Stomach (tissue), 9 donors: ENCODE measurements around the gene HAAO. TPM values are rescaled to one million over a fixed set of nuclear protein-coding genes. Genes with fewer than 3 reads are reported as not detected.

Source experiments
- DNase-seq, 2 donors: peaks; one replicate each; pipeline versions ENCODE4 v3.0.0 to v3.0.0-alpha.2; 2013 to 2019
- H3K27ac ChIP-seq, 5 donors: fragments of 200-600 bp in 4 of 5; sonication (generic) in 4 of 5; one replicate each; pipeline ENCODE4 v1.5.1; 2013 to 2019; ENCODE audit warnings: mild to moderate bottlenecking in 1 of 5, moderate library complexity in 1 of 5
- H3K27me3 ChIP-seq, 3 donors: fragments of 200-600 bp; sonication (generic); one replicate each; pipeline ENCODE4 v1.5.1; 2017 to 2019; ENCODE audit warnings: mixed run types in 1 of 3
- H3K36me3 ChIP-seq, 4 donors: fragments of 200-600 bp; sonication (generic); 1 replicate in 3 of 4; 2 replicates in 1 of 4; pipeline ENCODE4 v1.5.1; 2016 to 2019
- H3K4me1 ChIP-seq, 4 donors: fragments of 200-600 bp; sonication (generic); one replicate each; pipeline ENCODE4 v1.5.1; 2016 to 2019
- H3K4me3 ChIP-seq, 4 donors: fragments of 200-600 bp; sonication (generic) in 3 of 4; one replicate each; pipeline ENCODE4 v1.5.1; 2016 to 2019; ENCODE audit warnings: mild to moderate bottlenecking in 1 of 4
- H3K9me3 ChIP-seq, 4 donors: fragments of 200-600 bp; sonication (generic); one replicate each; pipeline ENCODE4 v1.5.1; 2016 to 2019
- CTCF ChIP-seq, 7 experiments: fragments of 450-650 bp in 4 of 7; fragments of 200-600 bp in 3 of 7; sonication (generic) in 3 of 7; IDR thresholded peaks; one replicate each; pipeline ENCODE4 v1.5.1; 2016 to 2019; ENCODE audit warnings: antibody characterized with exemption in 7 of 7, control low read depth in 2 of 7, mild to moderate bottlenecking in 1 of 7
- EP300 ChIP-seq: sonication (generic); formaldehyde crosslinking; IDR thresholded peaks from one replicate; pipeline ENCODE4 v1.6.1; 2017; ENCODE audit warnings: antibody characterized with exemption
- POLR2A ChIP-seq, 4 donors: fragments of 450-650 bp; IDR thresholded peaks; one replicate each; pipeline ENCODE4 v1.6.1; 2016; ENCODE audit warnings: antibody characterized with exemption in 4 of 4, control low read depth in 2 of 4, mild to moderate bottlenecking in 1 of 4, moderate library complexity in 1 of 4
- POLR2AphosphoS5 ChIP-seq, 3 donors: sonication (generic); formaldehyde crosslinking; IDR thresholded peaks; one replicate each; pipeline ENCODE4 v1.6.1; 2016; ENCODE audit warnings: antibody characterized with exemption in 3 of 3
- WGBS, 5 donors: extraction: QIAGEN DNeasy Blood & Tissue Kit in 3 of 5; methylation state at CpG; one replicate each; pipeline versions ENCODE4 v1.1.5 to v1.1.7; 2013 to 2018; 5-methylcytosine and 5-hydroxymethylcytosine counted together
- intact Hi-C: fragments of 100-400 bp; cut with DNase I; formaldehyde crosslinking; loops from one replicate; pipeline ENCODE4 v1.15.1; 2023; ENCODE audit warnings: low total_unique reads
- polyA plus RNA-seq, 3 donors: library from polyadenylated mRNA; stranded (reverse); fragments of 200-250 nt; gene quantifications; one replicate each; pipeline ENCODE4 v1.2.3, GENCODE V29; 2013
- total RNA-seq, 5 donors: library from RNA; depleted of rRNA; stranded (reverse); fragments of >200 nt; gene quantifications; one replicate each; pipeline versions ENCODE4 v1.1.0 to v1.2.3, GENCODE V29; 2014 to 2016
- donor health status: healthy with polysubstance abuse.
- donor health status: Bipolar disorder and iron deficiency.
- donor health status: healthy.

HAAO gene
- total and polyA plus RNA-seq, 8 donors, result 0.89 to 23.5 (median 12.7) TPM; not detected in 2

- no peaks in the 10 kb centered on the region for H3K9me3 ChIP-seq
- H3K27ac ChIP-seq, result no peak overlapping the region
- H3K36me3 ChIP-seq, result no peaks in the 10 kb centered on the region
- H3K4me1 ChIP-seq, result peaks cover 0 to 26% (median 12%) of the 10 kb centered on the region in 4 donors
- H3K27me3 ChIP-seq, result no peaks in the 10 kb centered on the region
- TF ChIP-seq CTCF (IDR thresholded peaks at IDR 0.05), result no peak
- TF ChIP-seq POLR2A (IDR thresholded peaks at IDR 0.05), result no peak
- no peak for TF ChIP-seq POLR2AphosphoS5 (IDR thresholded peaks at IDR 0.05)
- WGBS, 5 donors, result 63 to 89% (median 80%) methylated on average over 4 of the region's 4 CpGs
- H3K4me3 ChIP-seq, result no peak overlapping the region
- intact Hi-C loops, result no loop called here
- DNase-seq, result no peak
Measured at GRCh38 chr2:42799881-42800280, 7.5 kb upstream of the HAAO start.

- TF ChIP-seq POLR2A (IDR thresholded peaks at IDR 0.05) (no peak), CTCF (IDR thresholded peaks at IDR 0.05) (no peak), EP300 (no peak), POLR2AphosphoS5 (IDR thresholded peaks at IDR 0.05) (no peak)
- Histone ChIP-seq H3K4me1 (peaks cover 3 to 49% (median 29%) of the 10 kb centered on the region in 4 donors), H3K9me3 (no peaks in the 10 kb centered on the region), H3K27ac (no peak overlapping the region), H3K27me3 (peaks cover 0 to 12% (median 11%) of the 10 kb centered on the region in 3 donors), H3K4me3 (no peak overlapping the region), H3K36me3 (no peaks in the 10 kb centered on the region)
- intact Hi-C loops, result no loop called here
- 76 to 90% (median 80%) methylated on average over 6 of the region's 6 CpGs for WGBS, 5 donors
- DNase-seq, result no peak
Measured at GRCh38 chr2:42797281-42797680, 4.9 kb upstream of the HAAO start.

GRCh38 chr2:42796427-42797248 lies 4.3 kb upstream of the HAAO start:
- Histone ChIP-seq H3K9me3 (no peaks in the 10 kb centered on the region), H3K4me1 (peaks cover 10 to 51% (median 35%) of the 10 kb centered on the region in 4 donors), H3K27me3 (peaks cover 0 to 14% (median 13%) of the 10 kb centered on the region in 3 donors), H3K36me3 (no peaks in the 10 kb centered on the region), H3K27ac (peak overlapping the region in 3 of 5 donors; percentile 21 to 60 (median 33)), H3K4me3 (no peak overlapping the region)
- intact Hi-C loops, result no loop called here
- TF ChIP-seq POLR2A (IDR thresholded peaks at IDR 0.05), result no peak
- TF ChIP-seq EP300, result no peak
- no peak for DNase-seq
- WGBS, 5 donors, result 46 to 62% (median 52%) methylated on average over 7 of the region's 7 CpGs

- no peaks in the 10 kb centered on the region for H3K9me3 ChIP-seq
- H3K4me1 ChIP-seq, result peaks cover 10 to 51% (median 36%) of the 10 kb centered on the region in 4 donors
- peaks cover 0 to 14% (median 13%) of the 10 kb centered on the region in 3 donors for H3K27me3 ChIP-seq
- H3K36me3 ChIP-seq, result no peaks in the 10 kb centered on the region
- intact Hi-C loops, result no loop called here
- peak overlapping the region in 4 of 5 donors; percentile 6 to 60 (median 27) for H3K27ac ChIP-seq
- no peak for TF ChIP-seq POLR2A (IDR thresholded peaks at IDR 0.05)
- TF ChIP-seq CTCF (IDR thresholded peaks at IDR 0.05), result no peak
- TF ChIP-seq POLR2AphosphoS5 (IDR thresholded peaks at IDR 0.05), result peak in 1 of 3 donors; percentile 15
- TF ChIP-seq EP300, result no peak
- 28 to 53% (median 41%) methylated on average over 3 of the region's 3 CpGs for WGBS, 5 donors
- H3K4me3 ChIP-seq, result no peak overlapping the region
- DNase-seq, result peak in 1 of 2 donors; percentile 45
Measured at GRCh38 chr2:42795841-42796301, 3.5 kb upstream of the HAAO start.
